ENCODE measurements around the gene LIG4. TPM values are rescaled to one million over a fixed set of nuclear protein-coding genes. Genes with fewer than 3 reads are reported as not detected.

The LIG4 gene
- total and polyA plus RNA-seq, 2 donors from 2014 or later: 5.9 to 9.3 TPM

GRCh38 chr13:108185223-108185622 is 30.1 kb downstream of the LIG4 start:
- Histone ChIP-seq H3K36me3 (ENCODE audit: control insufficient read depth in 2 of 3, insufficient read depth in 3 of 3, low read length in 3 of 3) (no peaks in the 10 kb centered on the region), H3K9me3 (ENCODE audit: control insufficient read depth in 2 of 3, insufficient read depth in 1 of 3, low read length in 3 of 3) (peaks cover 0 to 2% (median 0%) of the 10 kb centered on the region in 3 donors), H3K27ac (ENCODE audit: low read depth in 2 of 2, low read length in 2 of 2) (no peak overlapping the region), H3K4me1 (ENCODE audit: control insufficient read depth in 2 of 3, insufficient read depth in 2 of 3, low read depth in 1 of 3, low read length in 3 of 3) (no peaks in the 10 kb centered on the region), H3K4me3 (ENCODE audit: low read length in 3 of 3) (no peak overlapping the region), H3K27me3 (ENCODE audit: control insufficient read depth, insufficient read depth, low read length) (no peaks in the 10 kb centered on the region), H3K9ac (ENCODE audit: low read length in 3 of 3) (no peak overlapping the region)
- DNase-seq: no peak
- TF ChIP-seq CTCF (IDR thresholded peaks at IDR 0.05; ENCODE audit: borderline replicate concordance, extremely low read depth, insufficient read depth): no peak
- no peak for FAIRE-seq
- intact Hi-C loops (cut with DNase I): no loop called here

- Histone ChIP-seq H3K4me3 (ENCODE audit: low read length in 3 of 3) (no peak overlapping the region), H3K4me1 (ENCODE audit: control insufficient read depth in 2 of 3, insufficient read depth in 2 of 3, low read depth in 1 of 3, low read length in 3 of 3) (no peaks in the 10 kb centered on the region), H3K9me3 (ENCODE audit: control insufficient read depth in 2 of 3, insufficient read depth in 1 of 3, low read length in 3 of 3) (no peaks in the 10 kb centered on the region), H3K36me3 (ENCODE audit: control insufficient read depth in 2 of 3, insufficient read depth in 3 of 3, low read length in 3 of 3) (no peaks in the 10 kb centered on the region), H3K27me3 (ENCODE audit: control insufficient read depth, insufficient read depth, low read length) (no peaks in the 10 kb centered on the region), H3K9ac (ENCODE audit: low read length in 3 of 3) (no peak overlapping the region), H3K27ac (ENCODE audit: low read depth in 2 of 2, low read length in 2 of 2) (no peak overlapping the region)
- no peak for DNase-seq
- no peak for FAIRE-seq
- intact Hi-C loops (cut with DNase I): no loop called here
- no peak for TF ChIP-seq CTCF (IDR thresholded peaks at IDR 0.05; ENCODE audit: borderline replicate concordance, extremely low read depth, insufficient read depth)
These were observed 32.7 kb downstream of the LIG4 start for GRCh38 chr13:108182652-108183051.

- Histone ChIP-seq H3K27ac (ENCODE audit: low read depth in 2 of 2, low read length in 2 of 2) (no peak overlapping the region), H3K36me3 (ENCODE audit: control insufficient read depth in 2 of 3, insufficient read depth in 3 of 3, low read length in 3 of 3) (no peaks in the 10 kb centered on the region), H3K9me3 (ENCODE audit: control insufficient read depth in 2 of 3, insufficient read depth in 1 of 3, low read length in 3 of 3) (no peaks in the 10 kb centered on the region), H3K27me3 (ENCODE audit: control insufficient read depth, insufficient read depth, low read length) (no peaks in the 10 kb centered on the region), H3K4me3 (ENCODE audit: low read length in 3 of 3) (no peak overlapping the region), H3K4me1 (ENCODE audit: control insufficient read depth in 2 of 3, insufficient read depth in 2 of 3, low read depth in 1 of 3, low read length in 3 of 3) (no peaks in the 10 kb centered on the region), H3K9ac (ENCODE audit: low read length in 3 of 3) (no peak overlapping the region)
- TF ChIP-seq CTCF (IDR thresholded peaks at IDR 0.05; ENCODE audit: borderline replicate concordance, extremely low read depth, insufficient read depth): no peak
- FAIRE-seq: no peak
- intact Hi-C loops (cut with DNase I): no loop called here
- DNase-seq: no peak
These were observed 37.3 kb downstream of the LIG4 start for GRCh38 chr13:108178078-108178477.

GRCh38 chr13:108176685-108177274 is 38.6 kb downstream of the LIG4 start:
- no peak for FAIRE-seq

More at GRCh38 chr13:108176685-108177274, 38.6 kb downstream of the LIG4 start:
- Histone ChIP-seq H3K36me3 (ENCODE audit: control insufficient read depth in 2 of 3, insufficient read depth in 3 of 3, low read length in 3 of 3) (no peaks in the 10 kb centered on the region), H3K27me3 (ENCODE audit: control insufficient read depth, insufficient read depth, low read length) (no peaks in the 10 kb centered on the region), H3K27ac (ENCODE audit: low read depth in 2 of 2, low read length in 2 of 2) (no peak overlapping the region), H3K9me3 (ENCODE audit: control insufficient read depth in 2 of 3, insufficient read depth in 1 of 3, low read length in 3 of 3) (no peaks in the 10 kb centered on the region), H3K9ac (ENCODE audit: low read length in 3 of 3) (no peak overlapping the region), H3K4me3 (ENCODE audit: low read length in 3 of 3) (no peak overlapping the region), H3K4me1 (ENCODE audit: control insufficient read depth in 2 of 3, insufficient read depth in 2 of 3, low read depth in 1 of 3, low read length in 3 of 3) (no peaks in the 10 kb centered on the region)
- TF ChIP-seq CTCF (IDR thresholded peaks at IDR 0.05; ENCODE audit: borderline replicate concordance, extremely low read depth, insufficient read depth): peak; percentile 23
- intact Hi-C loops (cut with DNase I): no loop called here
- DNase-seq: peak in 1 of 5 donors; percentile 27
